Measurements from ENCODE around the gene GINS2. TPM values are rescaled to one million over a fixed set of nuclear protein-coding genes. Genes with fewer than 3 reads are reported as not detected.

Gene GINS2
- total RNA-seq, 1 donor = 8.6 TPM

- no peak for DNase-seq (ENCODE audit: low read depth)
- TF ChIP-seq CTCF (IDR thresholded peaks at IDR 0.05; ENCODE audit: insufficient read depth, low read depth, low read length) = no peak
- H3K4me3 ChIP-seq (ENCODE audit: low read depth, low read length) = no peak overlapping the region
Measured at GRCh38 chr16:85665373-85665740, 23.4 kb downstream of the GINS2 start.

GRCh38 chr16:85664580-85665372, 24.0 kb downstream of the GINS2 start:
- no peak overlapping the region for H3K4me3 ChIP-seq (ENCODE audit: low read depth, low read length)
- DNase-seq (ENCODE audit: low read depth) = no peak
- no peak for TF ChIP-seq CTCF (IDR thresholded peaks at IDR 0.05; ENCODE audit: insufficient read depth, low read depth, low read length)

GRCh38 chr16:85663891-85664321, 24.8 kb downstream of the GINS2 start:
- DNase-seq (ENCODE audit: low read depth) = no peak
- TF ChIP-seq CTCF (IDR thresholded peaks at IDR 0.05; ENCODE audit: insufficient read depth, low read depth, low read length) = no peak
- no peak overlapping the region for H3K4me3 ChIP-seq (ENCODE audit: low read depth, low read length)

GRCh38 chr16:85662976-85663830, 25.6 kb downstream of the GINS2 start:
- DNase-seq (ENCODE audit: low read depth) = no peak
- no peak for TF ChIP-seq CTCF (IDR thresholded peaks at IDR 0.05; ENCODE audit: insufficient read depth, low read depth, low read length)
- no peak overlapping the region for H3K4me3 ChIP-seq (ENCODE audit: low read depth, low read length)

- TF ChIP-seq CTCF (IDR thresholded peaks at IDR 0.05; ENCODE audit: insufficient read depth, low read depth, low read length) = no peak
- no peak for DNase-seq (ENCODE audit: low read depth)
Measured at GRCh38 chr16:85662482-85662812, 26.3 kb downstream of the GINS2 start.

GRCh38 chr16:85661740-85662481, 26.8 kb downstream of the GINS2 start:
- no peak for DNase-seq (ENCODE audit: low read depth)
- TF ChIP-seq CTCF (IDR thresholded peaks at IDR 0.05; ENCODE audit: insufficient read depth, low read depth, low read length) = no peak
- no peak overlapping the region for H3K4me3 ChIP-seq (ENCODE audit: low read depth, low read length)

More at GRCh38 chr16:85662482-85662812, 26.3 kb downstream of the GINS2 start:
- no peak overlapping the region for H3K4me3 ChIP-seq (ENCODE audit: low read depth, low read length)

All from fibroblast of villous mesenchyme (primary cell).